HepG2 (cell line): ENCODE data around the gene PLSCR3. TPM values are rescaled to one million over a fixed set of nuclear protein-coding genes. Genes with fewer than 3 reads are reported as not detected.

ENCODE experiments used
- ATAC-seq: fragments of 200-7000 bp; cut with Tn5 transposase; 3 replicates; pipeline ENCODE4 v1.9.1; 2020; ENCODE audit warnings: mild to moderate bottlenecking, moderate library complexity
- BruUV-seq: library from RNA; stranded (reverse); fragments of 400-500 nt; replicated peaks from 2 replicates; lab custom pipeline; 2021; lab: Mats Ljungman, UMichigan
- CTCF ChIA-PET: fragments of 300-600 bp; formaldehyde crosslinking; extraction: SDS; loops from one replicate; lab custom pipeline; 2021; ENCODE audit warnings: low total read pairs, inconsistent platforms, low intra/inter-chr PET ratio; lab: Yijun Ruan, JAX
- POLR2A ChIA-PET: fragments of 350-600 bp; sonication (Branson Sonifier 250); formaldehyde crosslinking; loops from one replicate; lab custom pipeline; 2020; ENCODE audit warnings: antibody characterized with exemption, inconsistent platforms; lab: Yijun Ruan, JAX
- DNase-seq: peaks from one replicate; pipeline ENCODE4 v3.0.0-alpha.2; 2015; ENCODE audit warnings: low spot score
- FAIRE-seq: peaks from 3 replicates; lab custom pipeline; 2011; peaks lifted over from hg19 to GRCh38; lab: Jason Lieb, UNC
- H2AFZ ChIP-seq: one replicate; pipeline ENCODE4 v1.6.1; 2011; ENCODE audit warnings: low read length, inconsistent platforms
- H3K27ac ChIP-seq: fragments of 300-600 bp; 3 replicates; pipeline ENCODE4 v1.8.0; 2011; ENCODE audit warnings: mixed run types, mild to moderate bottlenecking, mixed read lengths, low read length, inconsistent platforms; ENCODE audit not compliant: insufficient read depth; ENCODE audit errors: extremely low read length
- H3K27me3 ChIP-seq, 2 experiments: fragments of 200-600 bp in 1 of 2; 2 replicates in 1 of 2; 3 replicates in 1 of 2; pipeline versions ENCODE4 v1.6.0 to v1.8.0; 2011; ENCODE audit warnings: low read length in 2 of 2, mild to moderate bottlenecking in 2 of 2, moderate library complexity in 2 of 2, inconsistent platforms in 1 of 2; ENCODE audit not compliant: insufficient read depth in 2 of 2, control insufficient read depth in 1 of 2
- H3K36me3 ChIP-seq, 2 experiments: fragments of 200-600 bp in 1 of 2; replicated peaks in 1 of 2; 2 replicates in 1 of 2; 3 replicates in 1 of 2; pipeline versions ENCODE4 v1.5.1 to v1.8.0; 2011; ENCODE audit warnings: low read length in 2 of 2, inconsistent platforms in 1 of 2; ENCODE audit not compliant: insufficient read depth in 2 of 2, control insufficient read depth in 1 of 2
- H3K4me1 ChIP-seq: 2 replicates; pipeline ENCODE4 v1.5.1; 2012; ENCODE audit warnings: low read length, inconsistent platforms; ENCODE audit not compliant: insufficient read depth
- H3K4me2 ChIP-seq: 2 replicates; pipeline ENCODE4 v1.6.0; 2011; ENCODE audit warnings: low read depth, low read length, inconsistent platforms
- H3K4me3 ChIP-seq, 3 experiments: fragments of 200-600 bp in 1 of 3; sonication (generic), shearing (Covaris generic) in 1 of 3; replicated peaks in 1 of 3; 2 replicates each; pipeline ENCODE4 v1.5.1; 2011 to 2016; ENCODE audit warnings: low read length in 3 of 3, inconsistent platforms in 2 of 3, low read depth in 2 of 3, mild to moderate bottlenecking in 2 of 3, control low read depth in 1 of 3, mixed read lengths in 1 of 3; ENCODE audit not compliant: insufficient read depth in 1 of 3
- H3K79me2 ChIP-seq: one replicate; pipeline ENCODE4 v1.6.1; 2011; ENCODE audit warnings: low read length, inconsistent platforms; ENCODE audit not compliant: insufficient read depth
- H3K9ac ChIP-seq: 2 replicates; pipeline ENCODE4 v1.6.0; 2011; ENCODE audit warnings: mild to moderate bottlenecking, low read depth, low read length, inconsistent platforms; ENCODE audit not compliant: insufficient read depth
- H3K9me3 ChIP-seq: 2 replicates; pipeline ENCODE4 v1.5.1; 2012; ENCODE audit warnings: mild to moderate bottlenecking, low read length
- H4K20me1 ChIP-seq: 2 replicates; pipeline ENCODE4 v1.6.0; 2011; ENCODE audit warnings: inconsistent platforms, mild to moderate bottlenecking, low read length, moderate library complexity; ENCODE audit not compliant: insufficient read depth
- AGO2 ChIP-seq: fragments of 200-400 bp; formaldehyde crosslinking; optimal IDR thresholded peaks from 2 replicates; pipeline ENCODE3; 2017; ENCODE audit warnings: mild to moderate bottlenecking, low read depth, low read length, moderate library complexity
- ARNTL ChIP-seq: sonication (generic); formaldehyde crosslinking; IDR thresholded peaks from 2 replicates; pipeline ENCODE4 v1.4.0; 2020; ENCODE audit warnings: mild to moderate bottlenecking, missing genetic modification reagents
- ATF7-NPFF ChIP-seq: sonication (generic); formaldehyde crosslinking; IDR thresholded peaks from 2 replicates; pipeline ENCODE4 v1.8.1; 2023; ENCODE audit warnings: mild to moderate bottlenecking, low read depth, missing genetic modification reagents, moderate library complexity
- NFYC ChIP-seq: IDR thresholded peaks from 2 replicates; pipeline ENCODE4 v1.6.1; 2016; ENCODE audit warnings: missing genetic modification reagents, missing compliant biosample characterization
- PHB2 ChIP-seq: fragments of 450-650 bp; IDR thresholded peaks from 2 replicates; pipeline ENCODE4 v1.6.1; 2018; ENCODE audit not compliant: partially characterized antibody
- ZBTB10 ChIP-seq: sonication (generic); formaldehyde crosslinking; IDR thresholded peaks from 2 replicates; pipeline ENCODE4 v1.4.0; 2020; ENCODE audit warnings: missing genetic modification reagents, borderline replicate concordance
- ZBTB39 ChIP-seq: sonication (generic); formaldehyde crosslinking; IDR thresholded peaks from 2 replicates; pipeline ENCODE4 v1.5.0; 2020; ENCODE audit warnings: missing genetic modification reagents
- WGBS: methylation state at CpG from one replicate; pipeline ENCODE4 v1.1.6; 2017; ENCODE audit warnings: low lambda C conversion rate; 5-methylcytosine and 5-hydroxymethylcytosine counted together
- in situ Hi-C: cut with HindIII; loops from 2 replicates; pipeline ENCODE4 v1.10.0; 2017; ENCODE audit warnings: low pct_unique_long_range_greater_than_20kb; ENCODE audit not compliant: extremely low pct_ligation_motif_present
- intact Hi-C: fragments of 100-400 bp; cut with micrococcal nuclease; formaldehyde crosslinking; loops from one replicate; pipeline ENCODE4 v1.10.0; 2022; ENCODE audit not compliant: unreplicated experiment
- polyA plus RNA-seq, 8 experiments: library from polyadenylated mRNA; depleted of rRNA in 3 of 8; stranded (reverse) in 7 of 8; unstranded in 1 of 8; fragments of >200 nt; fragmentation: Illumina TruSeq in 4 of 8; extraction: Trizol in 4 of 8; gene quantifications; 2 replicates each; pipeline versions ENCODE4 v1.2.1 to v1.2.3, GENCODE V29; 2011 to 2016; ENCODE audit warnings: low read depth in 4 of 8, missing spikeins in 1 of 8, mixed read lengths in 1 of 8; ENCODE audit not compliant: insufficient read depth in 1 of 8
- total RNA-seq, 5 experiments: library from RNA; depleted of rRNA; stranded (reverse); fragments of >200 nt; fragmentation: Illumina TruSeq; extraction: Trizol; gene quantifications; 2 replicates each; pipeline ENCODE4 v1.2.3, GENCODE V29; 2016; ENCODE audit warnings: low read depth in 1 of 5
- TF ChIP-seq, protein P1 (sequence below): sonication (generic); formaldehyde crosslinking; conservative IDR thresholded peaks from 2 replicates; pipeline ENCODE4 v1.8.1; 2023; ENCODE audit warnings: missing genetic modification reagents
- TF ChIP-seq, protein P2 (sequence below): sonication (generic); formaldehyde crosslinking; IDR thresholded peaks from 2 replicates; pipeline ENCODE4 v1.8.0; 2022; ENCODE audit warnings: missing genetic modification reagents, mild to moderate bottlenecking, borderline replicate concordance

PLSCR3 gene
- total and polyA plus RNA-seq, 2 of the 13 experiments (the other 11 are each of a cell fraction or from before 2014, with no cell fraction given) = 5.6 to 6.2 TPM

DNA sequence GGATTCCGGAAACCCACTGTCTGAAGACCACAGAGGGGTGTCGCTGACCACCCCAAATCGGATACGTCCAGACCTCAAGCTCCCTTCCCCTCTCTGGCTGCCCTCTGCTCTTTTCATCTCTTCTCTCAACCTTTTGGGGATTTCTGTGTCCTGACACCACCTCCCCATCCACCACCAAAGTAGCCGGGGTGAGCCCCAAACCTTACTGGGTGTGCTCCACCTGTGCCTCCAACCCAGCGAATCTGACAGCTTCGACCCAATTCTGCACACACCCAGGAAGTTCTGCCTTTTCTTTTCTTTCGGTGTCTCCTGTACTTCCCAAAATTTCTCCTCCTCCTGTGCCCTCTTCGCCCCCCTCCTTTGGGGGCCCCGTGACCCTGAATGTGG is 41.8 kb downstream of the PLSCR3 start:
- CTCF ChIA-PET = no interaction called here
- in situ Hi-C loops = no loop called here
- TSS peak; percentile 56 for BruUV-seq
- Histone ChIP-seq H3K4me2 (peak overlapping the region; percentile 90), H3K4me1 (peaks cover 51% of the 10 kb centered on the region), H2AFZ (no peak overlapping the region), H3K27ac (peak overlapping the region; percentile 95), H3K9ac (peak overlapping the region; percentile 95), H3K79me2 (no peaks in the 10 kb centered on the region), H3K4me3 (peak overlapping the region; percentile 64 to 88 (median 87)), H3K27me3 (peaks cover 0 to 5% of the 10 kb centered on the region in 2 experiments; a peak in 2 of 5 replicates), H4K20me1 (peaks cover 13% of the 10 kb centered on the region; the same call in 1 of the 2 replicates), H3K9me3 (no peaks in the 10 kb centered on the region), H3K36me3 (no peaks in the 10 kb centered on the region)
- intact Hi-C loops = loop anchor here (5.0 to 10.0 kb wide), 2 partner anchors 212 to 305 kb away; partner anchors contain the start of gene SENP3
- no peak for DNase-seq
- 19% methylated on average over 10 of the region's 10 CpGs for WGBS
- no peak for FAIRE-seq
- 0 out of 2 replicates have a peak, but pooled peaks have one; percentile 5 for TF ChIP-seq ARNTL (CRISPR knock-in tag)
- no peak for TF ChIP-seq NFYC (CRISPR knock-in tag)
- TF ChIP-seq, protein P1, sequence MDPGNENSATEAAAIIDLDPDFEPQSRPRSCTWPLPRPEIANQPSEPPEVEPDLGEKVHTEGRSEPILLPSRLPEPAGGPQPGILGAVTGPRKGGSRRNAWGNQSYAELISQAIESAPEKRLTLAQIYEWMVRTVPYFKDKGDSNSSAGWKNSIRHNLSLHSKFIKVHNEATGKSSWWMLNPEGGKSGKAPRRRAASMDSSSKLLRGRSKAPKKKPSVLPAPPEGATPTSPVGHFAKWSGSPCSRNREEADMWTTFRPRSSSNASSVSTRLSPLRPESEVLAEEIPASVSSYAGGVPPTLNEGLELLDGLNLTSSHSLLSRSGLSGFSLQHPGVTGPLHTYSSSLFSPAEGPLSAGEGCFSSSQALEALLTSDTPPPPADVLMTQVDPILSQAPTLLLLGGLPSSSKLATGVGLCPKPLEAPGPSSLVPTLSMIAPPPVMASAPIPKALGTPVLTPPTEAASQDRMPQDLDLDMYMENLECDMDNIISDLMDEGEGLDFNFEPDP (CRISPR knock-in tag) = 0 out of 2 replicates have a peak, but pooled peaks have one; percentile 15
- TF ChIP-seq PHB2 = no peak
- peak; percentile 3 for TF ChIP-seq AGO2
- TF ChIP-seq ZBTB39 (CRISPR knock-in tag) = 0 out of 2 replicates have a peak, but pooled peaks have one; percentile 10
- TF ChIP-seq ZBTB10 (CRISPR knock-in tag) = peak; percentile 66; the same call in 1 of the 2 replicates
- TF ChIP-seq, protein P2, sequence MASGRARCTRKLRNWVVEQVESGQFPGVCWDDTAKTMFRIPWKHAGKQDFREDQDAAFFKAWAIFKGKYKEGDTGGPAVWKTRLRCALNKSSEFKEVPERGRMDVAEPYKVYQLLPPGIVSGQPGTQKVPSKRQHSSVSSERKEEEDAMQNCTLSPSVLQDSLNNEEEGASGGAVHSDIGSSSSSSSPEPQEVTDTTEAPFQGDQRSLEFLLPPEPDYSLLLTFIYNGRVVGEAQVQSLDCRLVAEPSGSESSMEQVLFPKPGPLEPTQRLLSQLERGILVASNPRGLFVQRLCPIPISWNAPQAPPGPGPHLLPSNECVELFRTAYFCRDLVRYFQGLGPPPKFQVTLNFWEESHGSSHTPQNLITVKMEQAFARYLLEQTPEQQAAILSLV = 0 out of 2 replicates have a peak, but pooled peaks have one; percentile 5
- no peak for TF ChIP-seq ATF7-NPFF (CRISPR knock-in tag)
- no peak for ATAC-seq
- POLR2A ChIA-PET = interaction anchor here (1.6 to 7.0 kb wide), 2 partner anchors 23 to 51 kb away, joined by 4 to 44 read pairs; partner anchors contain the start of genes NEURL4 and TMEM256
